ENCODE measurements around the gene HPCAL1.

The HPCAL1 gene

DNA sequence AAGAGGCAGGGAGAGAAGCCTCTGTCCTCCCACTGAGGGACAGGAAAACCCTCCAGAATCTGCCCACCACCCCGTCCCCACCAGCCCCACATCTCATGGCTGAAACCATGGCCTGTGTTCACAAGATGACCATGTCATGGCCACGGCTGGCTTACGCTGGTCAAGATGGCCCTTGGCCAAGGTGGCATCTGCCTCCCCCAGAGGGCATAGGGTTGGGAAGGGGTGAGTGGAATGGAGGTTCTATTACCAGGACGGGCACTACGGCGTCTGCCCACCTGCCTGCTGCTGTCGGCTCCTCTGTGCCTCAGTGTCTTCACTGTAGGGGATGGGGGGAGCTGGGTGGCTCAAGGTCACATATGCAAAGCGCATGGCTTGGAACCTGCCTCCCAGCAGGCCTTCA is 125.7 kb downstream of the HPCAL1 start:
- H3K4me1 ChIP-seq (ENCODE audit: control insufficient read depth, low read depth, low read length) = no peaks in the 10 kb centered on the region
- no peak overlapping the region for H2BK5ac ChIP-seq (ENCODE audit: low read length)
- H4K8ac ChIP-seq (ENCODE audit: low read depth, low read length) = no peak overlapping the region
- H3K4ac ChIP-seq (ENCODE audit: low read depth, low read length) = no peak overlapping the region
- no peaks in the 10 kb centered on the region for H3K79me2 ChIP-seq (ENCODE audit: control insufficient read depth, insufficient read depth, low read length)
- no peak overlapping the region for H2AK5ac ChIP-seq (ENCODE audit: low read length)
- H3K36me3 ChIP-seq (ENCODE audit: control insufficient read depth, insufficient read depth, low read length) = no peaks in the 10 kb centered on the region
- no peak for DNase-seq
- H3K79me1 ChIP-seq (ENCODE audit: low read length) = no peaks in the 10 kb centered on the region
- no peak overlapping the region for H3K9ac ChIP-seq (ENCODE audit: low read length)
- no peak overlapping the region for H2BK120ac ChIP-seq (ENCODE audit: low read depth, low read length)
- no peak overlapping the region for H3K18ac ChIP-seq (ENCODE audit: low read length)
- H3K23ac ChIP-seq (ENCODE audit: low read length) = no peak overlapping the region
- WGBS (ENCODE audit: extremely low coverage, insufficient coverage, low lambda C conversion rate) = no CpG with 5 or more reads among the region's 8 CpGs
- H3K4me3 ChIP-seq (ENCODE audit: low read length) = no peak overlapping the region
- no peak overlapping the region for H4K5ac ChIP-seq (ENCODE audit: low read length)
- no peak overlapping the region for H3K56ac ChIP-seq (ENCODE audit: low read length)
- no peak overlapping the region for H3K27ac ChIP-seq (ENCODE audit: low read depth, low read length)
- no peak overlapping the region for H2BK15ac ChIP-seq (replicated peaks; ENCODE audit: low read depth)
- H3K27me3 ChIP-seq (ENCODE audit: insufficient read depth, low read length, poor library complexity) = no peaks in the 10 kb centered on the region
- H3K4me2 ChIP-seq (ENCODE audit: low read length) = no peak overlapping the region

GRCh38 chr2:10428924-10429323 is 126.2 kb downstream of the HPCAL1 start:
- no peak overlapping the region for H3K18ac ChIP-seq (ENCODE audit: low read length)
- no peak overlapping the region for H2AK5ac ChIP-seq (ENCODE audit: low read length)
- H3K4ac ChIP-seq (ENCODE audit: low read depth, low read length) = no peak overlapping the region
- no peaks in the 10 kb centered on the region for H3K79me2 ChIP-seq (ENCODE audit: control insufficient read depth, insufficient read depth, low read length)
- H4K5ac ChIP-seq (ENCODE audit: low read length) = no peak overlapping the region
- no peak overlapping the region for H2BK15ac ChIP-seq (replicated peaks; ENCODE audit: low read depth)
- no peak overlapping the region for H3K9ac ChIP-seq (ENCODE audit: low read length)
- no peak overlapping the region for H3K23ac ChIP-seq (ENCODE audit: low read length)
- no peaks in the 10 kb centered on the region for H3K4me1 ChIP-seq (ENCODE audit: control insufficient read depth, low read depth, low read length)
- H3K56ac ChIP-seq (ENCODE audit: low read length) = no peak overlapping the region
- H2BK120ac ChIP-seq (ENCODE audit: low read depth, low read length) = no peak overlapping the region
- no peak overlapping the region for H2BK5ac ChIP-seq (ENCODE audit: low read length)
- DNase-seq = no peak
- no peaks in the 10 kb centered on the region for H3K79me1 ChIP-seq (ENCODE audit: low read length)
- no CpG with 5 or more reads among the region's 3 CpGs for WGBS (ENCODE audit: extremely low coverage, insufficient coverage, low lambda C conversion rate)
- no peaks in the 10 kb centered on the region for H3K27me3 ChIP-seq (ENCODE audit: insufficient read depth, low read length, poor library complexity)
- H3K4me3 ChIP-seq (ENCODE audit: low read length) = no peak overlapping the region
- no peak overlapping the region for H4K8ac ChIP-seq (ENCODE audit: low read depth, low read length)
- no peak overlapping the region for H3K27ac ChIP-seq (ENCODE audit: low read depth, low read length)
- no peaks in the 10 kb centered on the region for H3K36me3 ChIP-seq (ENCODE audit: control insufficient read depth, insufficient read depth, low read length)
- H3K4me2 ChIP-seq (ENCODE audit: low read length) = no peak overlapping the region

DNA sequence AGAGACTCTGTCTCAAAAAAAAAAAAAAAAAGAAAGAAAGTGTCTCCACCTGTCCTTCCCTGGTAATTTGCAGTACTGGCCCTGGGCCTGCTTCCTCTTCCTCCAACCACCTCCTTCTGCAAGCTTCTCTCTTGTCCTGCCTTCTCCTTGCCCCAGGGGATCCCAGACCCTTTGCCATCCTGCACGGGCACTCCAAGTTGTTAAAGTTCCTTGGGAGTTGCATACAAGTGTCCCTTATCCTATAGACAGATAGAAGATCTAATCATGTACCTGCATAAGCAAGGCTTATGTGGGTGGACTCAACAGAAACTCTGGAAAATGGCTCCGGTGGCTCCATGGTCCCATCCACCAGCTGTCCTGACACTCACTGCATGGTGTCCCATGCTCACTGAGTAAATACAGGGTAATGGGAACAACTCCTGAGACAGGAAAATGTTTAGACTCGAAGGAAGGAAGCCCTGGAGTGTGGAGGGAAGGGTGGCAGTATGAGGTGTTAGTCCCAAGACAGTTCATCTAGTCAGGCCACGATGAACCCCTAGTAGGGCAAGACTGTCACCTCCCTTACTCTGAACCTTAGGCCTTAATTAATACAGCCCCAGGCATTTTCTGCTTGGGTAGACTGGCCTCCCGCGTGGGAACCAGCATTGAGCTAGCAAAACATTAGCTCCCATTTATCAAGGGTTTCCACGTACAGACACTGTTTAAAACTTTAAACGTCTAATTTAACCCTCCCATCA is 128.3 kb downstream of the HPCAL1 start:
- no peak for DNase-seq
- Histone ChIP-seq H3K79me2 (ENCODE audit: control insufficient read depth, insufficient read depth, low read length) (no peaks in the 10 kb centered on the region), H3K18ac (ENCODE audit: low read length) (no peak overlapping the region), H3K56ac (ENCODE audit: low read length) (no peak overlapping the region), H2BK15ac (replicated peaks; ENCODE audit: low read depth) (no peak overlapping the region), H4K5ac (ENCODE audit: low read length) (no peak overlapping the region), H3K4me2 (ENCODE audit: low read length) (no peak overlapping the region), H2AK5ac (ENCODE audit: low read length) (no peak overlapping the region), H3K9ac (ENCODE audit: low read length) (no peak overlapping the region), H2BK120ac (ENCODE audit: low read depth, low read length) (no peak overlapping the region), H3K79me1 (ENCODE audit: low read length) (no peaks in the 10 kb centered on the region), H3K23ac (ENCODE audit: low read length) (no peak overlapping the region), H3K4ac (ENCODE audit: low read depth, low read length) (no peak overlapping the region), H3K4me1 (ENCODE audit: control insufficient read depth, low read depth, low read length) (no peaks in the 10 kb centered on the region), H3K27me3 (ENCODE audit: insufficient read depth, low read length, poor library complexity) (no peaks in the 10 kb centered on the region), H3K36me3 (ENCODE audit: control insufficient read depth, insufficient read depth, low read length) (no peaks in the 10 kb centered on the region), H3K27ac (ENCODE audit: low read depth, low read length) (no peak overlapping the region), H4K8ac (ENCODE audit: low read depth, low read length) (no peak overlapping the region), H2BK5ac (ENCODE audit: low read length) (no peak overlapping the region), H3K4me3 (ENCODE audit: low read length) (no peak overlapping the region)
- WGBS (ENCODE audit: extremely low coverage, insufficient coverage, low lambda C conversion rate) = no CpG with 5 or more reads among the region's 8 CpGs

- WGBS (ENCODE audit: extremely low coverage, insufficient coverage, low lambda C conversion rate) = no CpG with 5 or more reads among the region's 16 CpGs
- no peak overlapping the region for H2BK15ac ChIP-seq (replicated peaks; ENCODE audit: low read depth)
- DNase-seq = no peak
- H2BK120ac ChIP-seq (ENCODE audit: low read depth, low read length) = no peak overlapping the region
- H3K56ac ChIP-seq (ENCODE audit: low read length) = peak overlapping the region; percentile 30
- no peaks in the 10 kb centered on the region for H3K79me1 ChIP-seq (ENCODE audit: low read length)
- no peaks in the 10 kb centered on the region for H3K4me1 ChIP-seq (ENCODE audit: control insufficient read depth, low read depth, low read length)
- H3K23ac ChIP-seq (ENCODE audit: low read length) = no peak overlapping the region
- no peaks in the 10 kb centered on the region for H3K27me3 ChIP-seq (ENCODE audit: insufficient read depth, low read length, poor library complexity)
- no peak overlapping the region for H4K5ac ChIP-seq (ENCODE audit: low read length)
- H2BK5ac ChIP-seq (ENCODE audit: low read length) = no peak overlapping the region
- no peak overlapping the region for H4K8ac ChIP-seq (ENCODE audit: low read depth, low read length)
- H3K79me2 ChIP-seq (ENCODE audit: control insufficient read depth, insufficient read depth, low read length) = no peaks in the 10 kb centered on the region
- H3K4me3 ChIP-seq (ENCODE audit: low read length) = no peak overlapping the region
- H3K4me2 ChIP-seq (ENCODE audit: low read length) = no peak overlapping the region
- H3K4ac ChIP-seq (ENCODE audit: low read depth, low read length) = no peak overlapping the region
- no peak overlapping the region for H3K27ac ChIP-seq (ENCODE audit: low read depth, low read length)
- no peak overlapping the region for H3K9ac ChIP-seq (ENCODE audit: low read length)
- no peak overlapping the region for H2AK5ac ChIP-seq (ENCODE audit: low read length)
- H3K18ac ChIP-seq (ENCODE audit: low read length) = no peak overlapping the region
- no peaks in the 10 kb centered on the region for H3K36me3 ChIP-seq (ENCODE audit: control insufficient read depth, insufficient read depth, low read length)
Measured at GRCh38 chr2:10431797-10432196, 129.1 kb downstream of the HPCAL1 start.

DNA sequence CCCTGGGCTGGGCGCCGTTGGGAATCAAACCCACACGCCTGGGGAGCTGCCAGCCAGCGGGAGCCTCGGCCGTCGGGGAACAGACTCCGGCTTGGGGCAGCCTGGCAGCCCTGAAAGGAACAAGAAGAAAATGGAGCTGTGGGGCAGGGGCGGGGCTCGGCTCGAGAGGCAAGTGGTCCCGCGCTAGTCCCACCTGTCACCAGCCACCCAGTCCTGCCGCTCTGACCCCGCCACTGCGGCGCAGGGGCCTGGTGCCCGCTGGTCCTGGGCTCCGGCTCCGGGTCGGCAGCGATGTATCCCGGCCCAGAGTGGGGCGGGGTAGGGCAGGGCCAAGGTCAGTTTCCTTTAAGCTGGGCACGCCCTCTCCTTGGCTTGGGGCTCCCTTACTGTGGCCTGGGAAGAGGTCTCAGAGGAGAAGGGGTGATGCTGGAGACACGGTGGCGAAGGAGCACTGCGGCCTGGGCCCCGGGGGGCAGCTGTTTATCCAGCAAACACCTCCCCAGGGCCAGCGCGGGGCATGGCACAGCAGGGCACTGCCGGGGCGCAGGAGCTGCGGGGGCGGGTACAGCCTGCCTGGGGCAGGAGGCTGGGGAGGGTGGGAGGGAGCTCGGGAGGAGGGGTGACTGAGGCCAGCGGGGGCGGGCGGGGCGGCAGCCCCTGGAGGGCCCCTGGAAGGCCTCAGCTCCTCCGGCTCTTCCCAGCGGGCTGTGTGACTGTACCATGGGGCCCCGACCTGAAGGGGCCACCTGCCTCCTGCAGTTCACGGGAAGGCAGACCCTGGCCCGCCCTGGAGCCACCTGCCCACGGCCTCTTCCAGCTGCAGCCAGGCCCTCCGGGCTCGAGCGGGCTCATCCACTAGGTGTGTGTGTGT is 129.8 kb downstream of the HPCAL1 start:
- no peak overlapping the region for H2AK5ac ChIP-seq (ENCODE audit: low read length)
- H2BK5ac ChIP-seq (ENCODE audit: low read length) = no peak overlapping the region
- H3K4ac ChIP-seq (ENCODE audit: low read depth, low read length) = no peak overlapping the region
- peak; percentile 37 for DNase-seq
- H3K56ac ChIP-seq (ENCODE audit: low read length) = peak overlapping the region; percentile 60
- no peak overlapping the region for H4K8ac ChIP-seq (ENCODE audit: low read depth, low read length)
- no peaks in the 10 kb centered on the region for H3K36me3 ChIP-seq (ENCODE audit: control insufficient read depth, insufficient read depth, low read length)
- no peak overlapping the region for H3K9ac ChIP-seq (ENCODE audit: low read length)
- H3K79me2 ChIP-seq (ENCODE audit: control insufficient read depth, insufficient read depth, low read length) = no peaks in the 10 kb centered on the region
- H3K79me1 ChIP-seq (ENCODE audit: low read length) = no peaks in the 10 kb centered on the region
- no peaks in the 10 kb centered on the region for H3K27me3 ChIP-seq (ENCODE audit: insufficient read depth, low read length, poor library complexity)
- H2BK120ac ChIP-seq (ENCODE audit: low read depth, low read length) = no peak overlapping the region
- H3K23ac ChIP-seq (ENCODE audit: low read length) = no peak overlapping the region
- WGBS (ENCODE audit: extremely low coverage, insufficient coverage, low lambda C conversion rate) = no CpG with 5 or more reads among the region's 49 CpGs
- no peak overlapping the region for H2BK15ac ChIP-seq (replicated peaks; ENCODE audit: low read depth)
- H3K4me3 ChIP-seq (ENCODE audit: low read length) = no peak overlapping the region
- H3K27ac ChIP-seq (ENCODE audit: low read depth, low read length) = no peak overlapping the region
- H3K4me1 ChIP-seq (ENCODE audit: control insufficient read depth, low read depth, low read length) = no peaks in the 10 kb centered on the region
- H4K5ac ChIP-seq (ENCODE audit: low read length) = no peak overlapping the region
- H3K18ac ChIP-seq (ENCODE audit: low read length) = no peak overlapping the region
- H3K4me2 ChIP-seq (ENCODE audit: low read length) = peak overlapping the region; percentile 40
